NCI-H226 (cell line): ENCODE measurements around the gene MED31.
A peak's percentile ranks its signal among the peaks of the same experiment; 100 is the strongest.
"Not testable (repeated sequence)": the region's sequence is repeated elsewhere in the genome, so short reads cannot be mapped to it uniquely, and the experiment has no call there.

Experiments
- DNase-seq: peaks from one replicate; pipeline ENCODE4 v3.0.0-alpha.2; 2015

The MED31 gene

DNA sequence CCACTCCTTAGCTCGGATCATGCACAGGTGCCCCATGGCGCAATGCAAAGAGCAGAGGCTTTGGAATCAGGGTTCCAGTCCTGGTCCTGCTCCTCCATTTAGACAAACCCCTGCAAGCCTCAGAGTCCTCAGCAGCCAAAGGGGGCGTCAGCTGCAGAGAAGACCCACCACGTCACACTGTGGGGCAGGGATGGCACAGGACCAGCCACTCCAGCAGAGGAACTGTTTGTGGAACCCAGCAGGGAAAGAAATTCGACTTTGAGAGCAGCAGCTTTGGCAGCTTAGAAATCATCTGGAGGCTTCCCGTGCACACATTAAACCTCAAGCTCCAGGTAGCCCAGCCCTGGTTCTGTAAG is 25.4 kb upstream of the MED31 start:
- DNase-seq, result no peak

DNA sequence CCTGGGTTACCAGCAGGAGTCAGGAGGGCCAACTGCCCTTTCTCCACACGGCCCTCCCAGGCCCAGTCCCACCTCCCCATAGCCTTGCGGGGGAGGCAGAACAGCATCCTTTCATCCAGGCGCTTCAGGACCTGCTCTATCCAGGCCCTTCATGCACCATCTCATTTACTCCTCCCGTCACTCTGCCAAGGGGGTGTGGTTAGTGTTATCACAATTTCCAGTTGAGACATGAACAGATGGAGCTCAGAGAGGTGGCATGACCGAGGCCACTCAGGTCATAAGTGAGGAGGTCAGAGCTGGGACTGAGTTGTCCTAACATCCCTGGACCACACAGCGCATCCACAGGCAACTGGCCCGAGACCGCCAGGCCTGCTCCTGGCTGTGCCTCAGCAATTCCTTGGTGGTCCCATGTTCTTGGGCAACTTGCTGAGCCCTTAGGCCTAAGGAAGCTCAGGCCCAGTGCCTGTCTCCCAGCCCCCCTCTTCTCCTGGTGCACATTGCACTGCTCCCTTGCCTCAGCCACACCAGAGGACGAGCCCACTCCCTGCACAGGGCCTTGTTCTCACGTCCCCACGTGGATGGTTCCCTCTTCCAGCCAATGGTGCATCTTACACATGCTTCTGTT is 23.9 kb upstream of the MED31 start:
- DNase-seq, result no peak

DNA sequence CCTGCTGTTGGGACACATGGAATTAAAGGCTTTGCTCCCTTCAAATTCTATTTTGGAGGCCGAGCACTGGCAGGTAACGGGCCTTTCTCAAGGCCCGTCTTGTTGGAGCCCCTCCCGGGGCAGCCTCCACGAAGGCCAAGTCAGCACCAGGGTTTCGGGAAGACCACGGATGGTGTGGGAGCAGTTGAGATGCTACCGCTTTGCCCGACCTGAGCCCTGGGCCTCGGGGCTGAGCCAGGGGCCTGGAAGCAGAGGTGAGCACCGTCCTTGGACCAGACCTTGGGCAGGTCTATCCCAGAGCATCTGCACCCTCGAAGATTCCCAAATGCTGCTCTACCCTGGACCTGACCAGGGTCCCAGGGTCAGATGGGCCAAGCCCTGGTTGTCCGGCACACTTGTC is 23.2 kb upstream of the MED31 start:
- DNase-seq, result no peak

DNA sequence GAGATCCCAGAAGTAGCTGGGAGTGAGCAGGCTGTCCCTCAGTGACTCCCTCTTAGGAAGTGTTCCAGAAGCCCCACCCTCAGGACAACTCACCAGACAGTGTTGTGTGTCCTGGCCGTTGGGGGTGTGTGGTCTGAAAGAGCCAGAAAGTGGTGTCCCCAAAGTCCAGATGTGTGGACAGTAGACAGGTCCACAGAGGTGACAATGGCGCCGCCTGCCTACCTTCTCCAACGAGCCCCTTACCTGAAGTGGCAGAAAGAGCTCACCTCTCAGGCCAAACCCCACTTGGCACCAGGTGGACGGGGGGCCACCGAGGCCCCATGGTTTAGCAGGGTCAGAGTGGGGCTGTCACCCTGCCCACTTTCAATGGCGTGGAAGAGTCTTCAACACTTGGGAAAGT is 20.0 kb upstream of the MED31 start:
- no peak for DNase-seq

GRCh38 chr17:6670999-6671398 is 19.6 kb upstream of the MED31 start:
- DNase-seq, result no peak

GRCh38 chr17:6670571-6670970 is 19.2 kb upstream of the MED31 start:
- DNase-seq, result no peak

- no peak for DNase-seq
Measured at GRCh38 chr17:6669479-6670212, 18.2 kb upstream of the MED31 start.

DNA sequence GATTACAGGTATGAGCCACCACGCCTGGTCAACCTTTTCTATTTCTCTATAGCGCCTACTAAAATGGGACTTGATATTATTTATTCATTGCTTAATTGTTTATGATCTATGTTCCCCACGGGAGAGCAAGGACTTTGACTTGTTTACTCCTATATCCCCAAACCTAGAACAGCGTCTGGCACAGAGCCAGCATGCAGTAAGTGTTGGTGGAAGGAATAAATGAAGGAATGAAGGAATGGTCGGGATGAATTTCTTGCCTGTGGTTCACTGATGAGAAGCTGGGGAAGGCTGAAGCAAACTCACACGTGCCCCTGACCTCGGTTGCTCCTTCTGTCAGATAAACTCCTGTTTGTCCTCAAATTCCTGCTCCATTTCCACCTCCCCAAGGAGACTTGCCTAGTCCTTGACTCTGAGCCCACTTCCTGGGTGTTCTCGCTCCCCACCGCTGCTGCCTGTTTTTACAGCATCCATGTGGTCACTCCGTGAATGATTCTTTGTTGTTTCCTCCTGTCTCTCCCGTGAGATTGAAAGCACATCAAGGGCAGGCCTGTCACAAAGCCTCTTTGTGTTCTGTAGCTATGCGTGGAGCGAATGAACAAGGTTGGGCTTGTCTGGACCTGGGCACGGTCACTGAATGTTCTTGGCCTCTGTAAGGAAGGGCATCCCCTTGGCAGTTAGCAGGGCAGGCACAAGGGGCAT is 17.5 kb upstream of the MED31 start:
- no peak for DNase-seq

DNA sequence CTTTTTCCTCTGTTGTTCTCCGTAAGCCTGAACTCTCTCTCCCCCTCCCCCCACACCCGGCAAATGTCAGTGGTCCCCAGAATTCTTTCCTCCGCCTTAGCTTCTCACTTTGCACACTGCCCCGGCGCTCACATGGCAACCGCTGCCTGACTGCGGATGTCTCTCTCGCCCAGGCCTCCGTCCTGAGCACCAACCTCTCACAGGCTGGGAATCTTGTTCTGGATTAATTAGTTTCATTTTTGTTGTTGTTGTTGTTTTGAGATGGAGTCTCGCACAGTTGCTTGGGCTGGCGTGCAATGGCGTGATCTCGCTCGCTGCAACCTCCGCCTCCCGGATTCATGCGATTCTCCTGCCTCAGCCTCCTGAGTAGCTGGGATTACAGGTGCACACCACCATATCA is 16.8 kb upstream of the MED31 start:
- DNase-seq, result no peak

DNA sequence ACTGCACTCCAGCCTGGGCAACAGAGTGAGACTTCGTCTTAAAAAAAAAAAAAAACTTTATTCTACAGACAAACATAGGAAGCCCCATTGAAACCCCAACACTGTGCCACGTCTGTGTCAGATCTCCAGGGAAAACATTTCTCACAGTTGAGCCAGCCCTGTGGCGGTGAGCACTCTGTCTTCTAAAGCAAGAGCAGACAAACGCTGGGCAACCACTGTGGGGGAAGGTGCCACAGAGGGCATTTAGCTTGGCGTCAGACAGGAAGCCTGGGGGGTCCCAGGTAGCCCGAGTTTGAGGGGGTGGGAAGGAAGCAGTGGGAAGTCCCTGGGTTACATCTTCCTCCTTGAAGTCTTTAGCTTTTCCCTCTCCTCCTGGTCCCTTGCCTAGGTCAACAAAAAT is 16.1 kb upstream of the MED31 start:
- DNase-seq, result no peak

- no peak for DNase-seq
Measured at GRCh38 chr17:6666557-6666956, 15.2 kb upstream of the MED31 start.

DNA sequence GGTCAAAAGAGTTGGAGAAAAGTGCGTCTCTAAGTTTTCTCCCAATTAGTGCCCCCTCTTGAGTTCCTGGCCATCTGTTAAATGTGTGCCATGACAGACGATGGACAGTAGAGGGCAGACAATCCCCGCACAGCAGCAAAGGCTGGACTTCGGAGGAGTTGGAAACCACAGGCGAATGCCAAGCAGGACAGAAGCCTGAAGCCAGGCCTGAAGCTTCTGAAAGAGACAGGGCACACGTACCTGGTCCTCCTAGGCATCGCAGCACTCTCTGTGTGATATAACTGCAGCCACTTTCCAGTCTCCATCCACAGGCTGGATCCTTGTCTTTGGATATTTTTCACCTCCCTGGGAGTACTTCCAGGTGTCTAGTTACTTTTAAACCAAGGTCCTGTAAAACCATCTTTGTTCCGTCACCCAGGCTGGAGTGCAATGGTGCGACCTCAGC is 14.7 kb upstream of the MED31 start:
- peak; percentile 63 for DNase-seq

DNA sequence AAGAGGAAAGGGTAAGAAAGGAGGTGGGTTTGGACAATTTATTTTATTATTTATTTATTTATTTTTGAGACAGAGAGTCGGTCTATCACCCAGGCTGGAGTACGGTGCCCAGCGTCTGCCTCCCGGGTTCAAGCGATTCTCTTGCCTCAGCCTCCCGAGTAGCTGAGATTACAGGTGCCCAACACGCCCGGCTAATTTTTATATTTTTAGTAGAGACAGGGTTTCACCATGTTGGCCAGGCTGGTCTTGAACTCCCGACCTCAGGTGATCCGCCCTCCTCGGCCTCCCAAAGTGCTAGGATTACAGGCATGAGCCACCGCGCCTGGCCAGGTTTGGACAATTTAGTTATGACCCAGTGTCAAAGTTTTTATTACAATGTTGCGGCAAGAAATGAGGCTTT is 11.8 kb upstream of the MED31 start:
- DNase-seq, result not testable (repeated sequence)

DNA sequence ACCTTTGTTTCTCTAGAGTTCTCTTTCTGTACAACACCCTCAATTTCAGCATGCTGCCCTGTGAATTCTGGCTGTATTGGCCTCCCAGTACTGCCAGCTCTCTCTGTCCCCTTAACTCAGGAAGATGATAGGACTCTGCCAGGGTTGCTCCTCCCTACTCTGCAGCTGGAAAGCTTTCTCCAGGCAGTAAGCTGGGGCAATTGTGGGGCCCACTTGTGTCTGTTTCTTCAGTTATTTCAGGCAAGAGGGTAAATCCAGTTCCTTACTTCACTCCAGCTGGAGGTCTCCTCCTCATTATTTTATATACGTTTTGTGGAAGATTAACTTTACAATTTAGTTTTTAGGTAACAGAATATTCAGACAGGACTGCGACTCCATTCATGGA is 10.1 kb upstream of the MED31 start:
- no peak for DNase-seq

- no peak for DNase-seq
Measured at GRCh38 chr17:6660805-6661463, 9.5 kb upstream of the MED31 start.

- DNase-seq, result no peak
Measured at GRCh38 chr17:6660101-6660500, 8.7 kb upstream of the MED31 start.

DNA sequence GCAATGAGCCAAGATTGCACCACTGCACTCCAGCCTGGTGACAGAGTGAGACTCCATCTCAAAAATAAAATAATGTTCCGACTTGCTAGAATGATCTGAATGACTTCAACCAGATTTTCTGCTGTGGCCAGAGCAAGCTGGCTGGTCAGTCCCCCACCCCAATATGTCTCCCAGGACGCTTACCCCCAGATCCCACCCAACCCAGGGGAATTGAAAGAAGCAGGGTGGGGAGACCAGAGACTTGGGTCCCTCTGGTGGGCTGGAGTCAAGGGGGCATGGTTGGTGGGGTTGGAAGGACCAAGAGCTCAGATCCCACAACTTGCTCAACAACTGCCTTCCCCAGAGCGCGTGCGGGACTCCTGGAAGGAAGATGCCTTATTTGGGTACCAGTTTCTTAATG is 7.0 kb upstream of the MED31 start:
- not testable (repeated sequence) for DNase-seq

DNA sequence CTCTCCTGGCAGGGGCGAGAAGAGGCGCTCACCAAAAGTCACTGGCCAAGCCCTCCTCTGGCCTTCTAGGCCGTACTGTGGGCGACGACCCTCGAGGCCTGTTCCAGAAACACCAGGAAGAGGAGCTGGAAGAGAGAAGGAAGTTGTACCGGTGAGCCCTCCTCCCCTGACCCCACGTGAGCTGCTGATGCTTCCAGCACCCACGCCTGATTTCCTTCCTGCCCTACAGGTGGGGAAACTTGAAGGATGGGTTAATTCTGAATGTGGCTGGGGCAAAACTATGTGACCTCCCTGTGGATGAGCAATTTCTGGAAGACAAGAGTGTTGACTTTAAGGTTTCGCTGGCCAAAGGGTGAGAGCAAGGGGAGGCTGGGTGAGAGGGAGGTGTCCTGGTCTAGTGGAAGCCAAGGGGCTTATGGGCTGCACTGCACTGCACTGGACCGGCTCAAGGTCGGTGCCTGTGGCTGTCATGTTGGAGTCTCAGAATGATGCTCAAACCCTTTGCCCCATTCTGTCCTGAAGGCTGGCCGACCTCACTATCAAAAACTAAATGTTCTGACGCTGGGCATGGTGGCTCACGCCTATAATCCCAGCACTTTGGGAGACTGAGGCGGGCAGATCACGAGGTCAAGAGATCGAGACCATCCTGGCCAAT is 6.4 kb upstream of the MED31 start:
- DNase-seq, result no peak

- not testable (repeated sequence) for DNase-seq
Measured at GRCh38 chr17:6656797-6657632, 5.6 kb upstream of the MED31 start.

DNA sequence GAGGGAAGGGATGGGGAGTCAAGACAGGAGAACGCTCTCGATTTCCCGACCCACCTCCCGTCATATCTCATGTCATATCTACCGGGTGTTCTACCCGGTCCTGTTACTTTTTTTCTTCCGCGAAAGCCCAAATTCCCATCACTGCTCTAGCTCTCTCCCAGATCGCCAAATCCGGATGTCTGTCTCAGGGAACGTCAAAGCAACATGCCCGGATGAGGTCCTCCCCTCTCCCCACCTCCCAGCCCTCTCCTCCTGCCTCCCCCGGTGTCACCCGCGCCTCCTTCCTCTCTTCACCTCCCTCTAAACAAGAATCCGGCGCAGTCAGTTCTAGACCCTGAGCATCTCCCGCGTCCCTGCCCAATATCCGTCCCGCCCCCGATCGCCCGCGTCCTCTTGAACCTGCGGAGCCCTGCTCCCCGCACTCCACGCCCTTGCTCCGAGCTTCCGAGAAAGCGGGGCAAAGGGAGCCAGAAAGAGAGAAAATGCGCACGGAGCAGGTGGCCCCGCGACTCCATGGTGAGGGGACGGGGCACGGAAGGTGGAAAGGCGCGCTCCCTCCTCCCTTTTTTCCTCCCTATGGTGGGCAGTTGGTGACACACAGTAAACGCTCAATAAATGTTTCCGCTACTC is 4.4 kb upstream of the MED31 start:
- not testable (repeated sequence) for DNase-seq

DNA sequence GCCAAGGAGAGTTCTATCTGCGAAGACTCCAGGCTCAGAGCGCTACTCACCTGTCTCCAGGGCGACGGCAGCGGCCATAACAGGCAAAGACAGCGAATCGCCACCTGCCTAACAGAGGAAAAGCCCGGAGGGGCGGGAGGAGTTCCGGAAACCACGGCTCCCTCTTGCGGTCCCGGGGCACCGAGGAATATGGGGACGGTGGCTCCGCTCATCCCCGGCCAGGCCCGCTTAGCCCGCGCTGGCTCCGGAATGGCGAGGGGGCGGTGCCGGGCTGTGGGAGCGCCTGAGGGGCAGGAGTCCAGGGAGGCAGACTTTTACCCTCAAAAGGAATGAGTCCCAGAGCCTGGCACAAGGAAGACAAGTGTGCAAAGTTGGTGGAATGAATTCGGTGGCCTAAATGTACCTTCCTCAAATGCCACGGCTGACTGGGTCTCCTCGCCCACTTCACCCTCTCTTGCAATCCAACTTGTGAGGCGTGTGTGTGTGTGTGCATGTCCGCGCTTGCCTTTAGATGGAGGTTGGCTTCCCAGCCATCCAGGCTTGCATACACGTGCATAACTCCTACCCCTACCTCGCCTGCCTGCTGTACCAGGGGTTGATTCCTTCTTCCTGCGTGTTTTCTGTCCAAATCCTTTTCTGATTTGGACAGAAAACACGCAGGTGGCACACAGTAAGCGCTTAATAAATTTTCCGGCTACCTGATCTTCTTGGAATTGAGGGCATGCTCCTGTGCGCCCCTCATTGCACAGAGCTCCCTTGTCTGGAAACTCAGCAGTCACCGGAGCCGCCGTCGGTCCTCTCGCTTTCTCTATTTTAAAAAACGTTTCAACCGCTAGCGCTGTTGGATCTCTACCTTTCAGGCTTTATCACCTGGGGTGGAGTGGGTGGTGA is 3.7 kb upstream of the MED31 start:
- DNase-seq, result no peak
